A673 (cell line): ENCODE results near the gene CDK14.

Experiments used
- EZH2 ChIP-seq: fragments of 200-600 bp; sonication (generic); IDR thresholded peaks from 2 replicates; pipeline ENCODE4 v1.6.1; 2017; ENCODE audit warnings: borderline replicate concordance, low read depth, mild to moderate bottlenecking, mixed read lengths, antibody characterized with exemption, low read length; ENCODE audit not compliant: poor library complexity, severe bottlenecking
- TF ChIP-seq, protein P1 (sequence below): fragments of 300-800, 200-600 bp; sonication (generic); conservative IDR thresholded peaks from 2 replicates; pipeline ENCODE4 v1.5.1; 2017; ENCODE audit warnings: low read depth, mild to moderate bottlenecking, antibody characterized with exemption, low read length, moderate library complexity, mixed read lengths

DNA sequence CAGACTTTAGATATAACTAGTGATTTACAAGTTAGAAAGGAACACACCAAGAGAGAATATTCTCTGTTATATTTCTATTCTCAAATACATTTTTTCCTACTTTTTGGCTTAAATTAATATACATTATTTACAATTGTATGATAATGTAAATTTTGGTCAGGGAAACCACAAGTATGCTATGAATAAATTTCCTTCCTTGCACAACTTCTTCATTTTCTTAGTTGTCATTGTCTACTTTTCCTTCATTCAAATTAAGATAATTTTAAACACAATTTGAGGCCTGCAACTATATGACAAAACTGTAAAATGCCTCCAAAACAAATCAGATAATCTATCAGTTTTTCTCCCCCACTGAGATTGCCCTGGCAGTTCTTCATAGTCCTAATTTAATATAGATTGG is 131.3 kb downstream of the CDK14 start:
- TF ChIP-seq, protein P1, sequence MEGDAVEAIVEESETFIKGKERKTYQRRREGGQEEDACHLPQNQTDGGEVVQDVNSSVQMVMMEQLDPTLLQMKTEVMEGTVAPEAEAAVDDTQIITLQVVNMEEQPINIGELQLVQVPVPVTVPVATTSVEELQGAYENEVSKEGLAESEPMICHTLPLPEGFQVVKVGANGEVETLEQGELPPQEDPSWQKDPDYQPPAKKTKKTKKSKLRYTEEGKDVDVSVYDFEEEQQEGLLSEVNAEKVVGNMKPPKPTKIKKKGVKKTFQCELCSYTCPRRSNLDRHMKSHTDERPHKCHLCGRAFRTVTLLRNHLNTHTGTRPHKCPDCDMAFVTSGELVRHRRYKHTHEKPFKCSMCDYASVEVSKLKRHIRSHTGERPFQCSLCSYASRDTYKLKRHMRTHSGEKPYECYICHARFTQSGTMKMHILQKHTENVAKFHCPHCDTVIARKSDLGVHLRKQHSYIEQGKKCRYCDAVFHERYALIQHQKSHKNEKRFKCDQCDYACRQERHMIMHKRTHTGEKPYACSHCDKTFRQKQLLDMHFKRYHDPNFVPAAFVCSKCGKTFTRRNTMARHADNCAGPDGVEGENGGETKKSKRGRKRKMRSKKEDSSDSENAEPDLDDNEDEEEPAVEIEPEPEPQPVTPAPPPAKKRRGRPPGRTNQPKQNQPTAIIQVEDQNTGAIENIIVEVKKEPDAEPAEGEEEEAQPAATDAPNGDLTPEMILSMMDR = no peak
- no peak for TF ChIP-seq EZH2
